Measurements from ENCODE around the gene REV1. TPM values are rescaled to one million over a fixed set of nuclear protein-coding genes. Genes with fewer than 3 reads are reported as not detected.
"Not testable (repeated sequence)": the region's sequence is repeated elsewhere in the genome, so short reads cannot be mapped to it uniquely, and the experiment has no call there.

The REV1 gene
- total and polyA plus RNA-seq, 4 donors, result 13.7 to 165 (median 34.5) TPM

- Histone ChIP-seq H3K4me1 (ENCODE audit: control insufficient read depth in 5 of 5, insufficient read depth in 5 of 5, low read length in 5 of 5) (no peaks in the 10 kb centered on the region), H3K27ac (ENCODE audit: low read depth in 1 of 2, low read length in 1 of 2) (no peak overlapping the region), H3K27me3 (ENCODE audit: control insufficient read depth in 3 of 3, insufficient read depth in 3 of 3, low read length in 2 of 3) (no peaks in the 10 kb centered on the region), H3K9ac (ENCODE audit: insufficient read depth in 1 of 2, low read length in 2 of 2) (no peak overlapping the region), H3K4me3 (no peak overlapping the region), H3K36me3 (ENCODE audit: control insufficient read depth in 4 of 4, insufficient read depth in 4 of 4, low read length in 4 of 4) (peaks cover 10 to 39% (median 34%) of the 10 kb centered on the region in 4 donors), H3K9me3 (ENCODE audit: control insufficient read depth in 4 of 4, insufficient read depth in 3 of 4, low read length in 3 of 4) (no peaks in the 10 kb centered on the region)
- TF ChIP-seq CTCF (IDR thresholded peaks at IDR 0.05; ENCODE audit: control extremely low read depth, extremely low read depth), result no peak
- WGBS, 2 donors, result 47 to 79% methylated on average over 2 of the region's 2 CpGs
- no peak for ATAC-seq (ENCODE audit: insufficient read depth, low FRiP score)
- no peak for DNase-seq
These were observed 124.2 kb downstream of the REV1 start for GRCh38 chr2:99365661-99366060.

DNA sequence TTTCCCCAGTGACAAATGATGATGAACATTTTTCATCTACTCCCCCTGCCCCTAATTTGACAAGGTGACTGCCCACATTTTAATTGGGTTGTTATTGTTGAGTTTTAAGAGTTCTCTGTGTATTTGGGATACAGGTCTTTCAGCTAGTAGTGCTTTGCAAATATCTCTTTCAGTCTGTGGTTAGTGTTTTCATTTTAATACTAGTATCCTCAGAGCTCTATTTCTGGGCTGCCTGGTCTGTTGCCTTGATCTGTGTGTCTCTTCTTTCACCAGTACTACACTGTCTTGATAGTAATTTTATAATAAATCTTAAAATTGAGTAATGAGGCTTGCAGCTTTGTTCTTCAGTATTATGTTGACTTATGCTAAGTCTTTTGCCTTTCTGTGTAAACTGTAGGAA, 133.0 kb downstream of the REV1 start:
- no peaks in the 10 kb centered on the region for H3K9me3 ChIP-seq (ENCODE audit: control insufficient read depth in 4 of 4, insufficient read depth in 3 of 4, low read length in 3 of 4)
- H3K9ac ChIP-seq (ENCODE audit: insufficient read depth in 1 of 2, low read length in 2 of 2), result no peak overlapping the region
- H3K4me3 ChIP-seq, result no peak overlapping the region
- peaks cover 0 to 6% (median 1%) of the 10 kb centered on the region in 4 donors for H3K36me3 ChIP-seq (ENCODE audit: control insufficient read depth in 4 of 4, insufficient read depth in 4 of 4, low read length in 4 of 4)
- H3K27me3 ChIP-seq (ENCODE audit: control insufficient read depth in 3 of 3, insufficient read depth in 3 of 3, low read length in 2 of 3), result no peaks in the 10 kb centered on the region
- TF ChIP-seq CTCF (IDR thresholded peaks at IDR 0.05; ENCODE audit: control extremely low read depth, extremely low read depth), result no peak
- ATAC-seq (ENCODE audit: insufficient read depth, low FRiP score), result no peak
- peaks cover 0 to 13% (median 0%) of the 10 kb centered on the region in 5 donors for H3K4me1 ChIP-seq (ENCODE audit: control insufficient read depth in 5 of 5, insufficient read depth in 5 of 5, low read length in 5 of 5)
- DNase-seq, result no peak
- H3K27ac ChIP-seq (ENCODE audit: low read depth in 1 of 2, low read length in 1 of 2), result no peak overlapping the region

- H3K4me3 ChIP-seq; H3K27ac ChIP-seq (ENCODE audit: low read depth in 1 of 2, low read length in 1 of 2); H3K9me3 ChIP-seq (ENCODE audit: control insufficient read depth in 4 of 4, insufficient read depth in 3 of 4, low read length in 3 of 4); H3K36me3 ChIP-seq (ENCODE audit: control insufficient read depth in 4 of 4, insufficient read depth in 4 of 4, low read length in 4 of 4); DNase-seq; H3K27me3 ChIP-seq (ENCODE audit: control insufficient read depth in 3 of 3, insufficient read depth in 3 of 3, low read length in 2 of 3); H3K9ac ChIP-seq (ENCODE audit: insufficient read depth in 1 of 2, low read length in 2 of 2); ATAC-seq (ENCODE audit: insufficient read depth, low FRiP score): not testable (repeated sequence)
- H3K4me1 ChIP-seq (ENCODE audit: control insufficient read depth in 5 of 5, insufficient read depth in 5 of 5, low read length in 5 of 5), result peaks cover 0 to 13% (median 0%) of the 10 kb centered on the region in 5 donors
- 98% methylated on average over 8 of the region's 8 CpGs for WGBS, 2 donors
These were observed 135.0 kb downstream of the REV1 start for GRCh38 chr2:99354825-99355224.

DNA sequence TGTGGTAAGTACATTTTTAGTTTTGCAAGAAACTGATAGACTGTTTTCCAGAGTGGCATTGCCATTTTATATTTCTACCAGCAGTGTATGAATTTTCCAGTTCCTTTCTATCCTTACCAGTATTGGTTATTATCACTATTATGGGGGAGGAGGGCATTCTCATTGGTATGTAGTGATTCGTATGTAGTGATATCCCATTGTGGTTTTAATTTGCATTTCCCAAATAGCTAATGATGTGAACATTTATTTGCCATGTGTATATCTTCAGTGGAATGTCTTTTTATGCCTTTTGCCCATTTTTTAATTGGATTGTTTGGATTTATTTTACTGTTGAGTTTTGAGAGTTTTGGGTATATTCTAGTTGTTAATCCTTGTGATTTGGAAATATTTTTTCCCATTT, 135.7 kb downstream of the REV1 start:
- no peaks in the 10 kb centered on the region for H3K9me3 ChIP-seq (ENCODE audit: control insufficient read depth in 4 of 4, insufficient read depth in 3 of 4, low read length in 3 of 4)
- TF ChIP-seq CTCF (IDR thresholded peaks at IDR 0.05; ENCODE audit: control extremely low read depth, extremely low read depth), result no peak
- H3K4me3 ChIP-seq, result no peak overlapping the region
- H3K4me1 ChIP-seq (ENCODE audit: control insufficient read depth in 5 of 5, insufficient read depth in 5 of 5, low read length in 5 of 5), result peaks cover 0 to 13% (median 3%) of the 10 kb centered on the region in 5 donors
- H3K9ac ChIP-seq (ENCODE audit: insufficient read depth in 1 of 2, low read length in 2 of 2), result no peak overlapping the region
- 89 to 90% methylated on average over 1 of the region's 1 CpG for WGBS, 2 donors
- ATAC-seq (ENCODE audit: insufficient read depth, low FRiP score) (no peak), DNase-seq (no peak)
- H3K27ac ChIP-seq (ENCODE audit: low read depth in 1 of 2, low read length in 1 of 2), result no peak overlapping the region
- H3K27me3 ChIP-seq (ENCODE audit: control insufficient read depth in 3 of 3, insufficient read depth in 3 of 3, low read length in 2 of 3), result no peaks in the 10 kb centered on the region
- H3K36me3 ChIP-seq (ENCODE audit: control insufficient read depth in 4 of 4, insufficient read depth in 4 of 4, low read length in 4 of 4), result peaks cover 0 to 1% (median 0%) of the 10 kb centered on the region in 4 donors

Other genes starting within 250 kb of the REV1 start
- not detected for gene LYG2, start 234.4 kb downstream of the REV1 start, total RNA-seq
- gene LYG2, start 234.4 kb downstream of the REV1 start, polyA plus RNA-seq, result not detected
- gene LYG1, start 188.8 kb downstream of the REV1 start, total RNA-seq, result under 1 TPM; 0.80 to 0.89 TPM
- gene LYG1, start 188.8 kb downstream of the REV1 start, polyA plus RNA-seq, result 1 to 10 TPM; 1.2 to 2.7 TPM
- gene TXNDC9, start 153.7 kb downstream of the REV1 start, total RNA-seq, result 10 to 100 TPM; 25.0 to 29.8 TPM
- gene TXNDC9, start 153.7 kb downstream of the REV1 start, polyA plus RNA-seq, result 10 to 100 TPM; 20.9 to 32.3 TPM
- 10 to 100 TPM; 35.0 to 36.2 TPM for gene EIF5B, start 152.6 kb downstream of the REV1 start, total RNA-seq
- 10 to 100 TPM; 22.9 to 28.3 TPM for gene EIF5B, start 152.6 kb downstream of the REV1 start, polyA plus RNA-seq

Measured in lung (tissue), 12 donors.